Right lobe of liver (tissue), 6 donors: ENCODE measurements around the gene GIT2. TPM values are rescaled to one million over a fixed set of nuclear protein-coding genes. Genes with fewer than 3 reads are reported as not detected.
A peak's percentile ranks its signal among the peaks of the same experiment; 100 is the strongest.

Source experiments
- ATAC-seq, 4 donors: fragments of 200-7000 bp; cut with Tn5 transposase; one replicate each; pipeline ENCODE4 v1.9.1; 2020; ENCODE audit warnings: mild to moderate bottlenecking in 4 of 4, moderate library complexity in 4 of 4
- DNase-seq, 3 donors: peaks; one replicate each; pipeline ENCODE4 v3.0.0-alpha.2; 2020
- H3K27ac ChIP-seq, 3 donors: fragments of 200-600 bp; one replicate each; pipeline ENCODE4 v1.8.0; 2022
- H3K27me3 ChIP-seq, 2 donors: fragments of 200-600 bp; one replicate each; pipeline ENCODE4 v1.8.0; 2022
- H3K36me3 ChIP-seq, 4 donors: fragments of 200-600 bp; sonication (generic) in 1 of 4; one replicate each; pipeline versions ENCODE4 v1.5.1 to v1.8.0; 2017 to 2022; ENCODE audit warnings: control low read depth in 1 of 4
- H3K4me1 ChIP-seq, 4 donors: fragments of 200-600 bp; sonication (generic) in 1 of 4; one replicate each; pipeline versions ENCODE4 v1.5.1 to v1.8.0; 2017 to 2022; ENCODE audit warnings: control low read depth in 1 of 4
- H3K4me3 ChIP-seq, 3 donors: fragments of 200-600 bp; one replicate each; pipeline ENCODE4 v1.8.0; 2022
- H3K9me3 ChIP-seq, 4 donors: fragments of 200-600 bp; sonication (generic) in 1 of 4; one replicate each; pipeline versions ENCODE4 v1.5.1 to v1.8.0; 2017 to 2022; ENCODE audit warnings: control low read depth in 1 of 4
- POLR2A ChIP-seq: fragments of 450-650 bp; IDR thresholded peaks from one replicate; pipeline ENCODE4 v1.6.1; 2017; ENCODE audit warnings: antibody characterized with exemption, mild to moderate bottlenecking
- WGBS: methylation state at CpG from one replicate; pipeline ENCODE4 v1.1.6; 2018; ENCODE audit warnings: low coverage, low lambda C conversion rate; ENCODE audit not compliant: insufficient coverage; ENCODE audit errors: missing lambda C conversion rate; 5-methylcytosine and 5-hydroxymethylcytosine counted together
- intact Hi-C, 2 donors: fragments of 100-400 bp; cut with DNase I; formaldehyde crosslinking; loops; one replicate each; pipeline versions ENCODE4 v1.11.2 to v1.14.1; 2022
- total RNA-seq, 6 experiments: library from RNA; depleted of rRNA in 2 of 6; stranded (reverse); fragments of >200 nt in 2 of 6; fragmentation: NEBNext Ultra II Directional in 3 of 6; extraction: Animal tissue kit (Norgen Biotek cat#: 25700) in 3 of 6; gene quantifications; one replicate each; pipeline versions ENCODE4 v1.1.0 to v1.2.4, GENCODE V29; 2016 to 2023
- TF ChIP-seq, protein P1 (sequence below), 4 donors: fragments of 200-600 bp in 3 of 4; fragments of 450-650 bp in 1 of 4; IDR thresholded peaks; one replicate each; pipeline versions ENCODE4 v1.5.1 to v1.8.0; 2016 to 2022; ENCODE audit warnings: antibody characterized with exemption in 4 of 4, mild to moderate bottlenecking in 2 of 4
- donor health status: DM: no; HTN: yes; CAD: no.
- donor health status: DM: no; HTN: no; CAD: no.
- donor health status: DM: no; HTN: no; CAD: no.
- donor health status: DM: no; HTN: yes; CAD: no.
- donor health status: DM: no; HTN: yes; CAD: no.

The GIT2 gene
- total RNA-seq, 6 experiments from 2014 or later = 13.3 to 24.8 (median 16.8) TPM

DNA sequence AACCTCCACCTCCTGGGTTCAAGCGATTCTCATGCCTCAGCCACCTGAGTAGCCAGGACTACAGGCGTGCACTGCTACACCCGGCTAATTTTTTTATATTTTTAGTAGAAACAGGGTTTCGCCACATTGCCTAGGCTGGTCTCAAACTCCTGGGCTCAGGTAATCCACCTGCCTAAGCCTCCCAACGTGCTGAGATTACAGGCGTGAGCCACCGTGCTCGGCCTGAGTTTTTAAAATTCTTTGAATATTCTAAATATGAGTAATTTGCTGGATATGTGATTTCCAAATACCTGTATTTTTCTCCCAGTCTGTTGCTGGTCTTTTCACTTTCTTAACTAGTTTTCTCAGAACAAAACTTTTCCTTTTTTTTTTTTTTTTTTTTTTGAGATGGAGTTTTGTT, 27.4 kb downstream of the GIT2 start:
- no peak for TF ChIP-seq POLR2A
- TF ChIP-seq, protein P1, sequence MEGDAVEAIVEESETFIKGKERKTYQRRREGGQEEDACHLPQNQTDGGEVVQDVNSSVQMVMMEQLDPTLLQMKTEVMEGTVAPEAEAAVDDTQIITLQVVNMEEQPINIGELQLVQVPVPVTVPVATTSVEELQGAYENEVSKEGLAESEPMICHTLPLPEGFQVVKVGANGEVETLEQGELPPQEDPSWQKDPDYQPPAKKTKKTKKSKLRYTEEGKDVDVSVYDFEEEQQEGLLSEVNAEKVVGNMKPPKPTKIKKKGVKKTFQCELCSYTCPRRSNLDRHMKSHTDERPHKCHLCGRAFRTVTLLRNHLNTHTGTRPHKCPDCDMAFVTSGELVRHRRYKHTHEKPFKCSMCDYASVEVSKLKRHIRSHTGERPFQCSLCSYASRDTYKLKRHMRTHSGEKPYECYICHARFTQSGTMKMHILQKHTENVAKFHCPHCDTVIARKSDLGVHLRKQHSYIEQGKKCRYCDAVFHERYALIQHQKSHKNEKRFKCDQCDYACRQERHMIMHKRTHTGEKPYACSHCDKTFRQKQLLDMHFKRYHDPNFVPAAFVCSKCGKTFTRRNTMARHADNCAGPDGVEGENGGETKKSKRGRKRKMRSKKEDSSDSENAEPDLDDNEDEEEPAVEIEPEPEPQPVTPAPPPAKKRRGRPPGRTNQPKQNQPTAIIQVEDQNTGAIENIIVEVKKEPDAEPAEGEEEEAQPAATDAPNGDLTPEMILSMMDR (IDR thresholded peaks at IDR 0.05) = no peak
- 87% methylated on average over 8 of the region's 8 CpGs for WGBS
- Histone ChIP-seq H3K27ac (peak overlapping the region in 1 of 3 donors; percentile 75), H3K27me3 (no peaks in the 10 kb centered on the region), H3K9me3 (no peaks in the 10 kb centered on the region), H3K4me3 (no peak overlapping the region), H3K36me3 (peaks cover 0 to 38% (median 17%) of the 10 kb centered on the region in 4 donors), H3K4me1 (peaks cover 0 to 21% (median 0%) of the 10 kb centered on the region in 4 donors)
- DNase-seq = no peak
- intact Hi-C loops = no loop called here
- ATAC-seq = no peak

DNA sequence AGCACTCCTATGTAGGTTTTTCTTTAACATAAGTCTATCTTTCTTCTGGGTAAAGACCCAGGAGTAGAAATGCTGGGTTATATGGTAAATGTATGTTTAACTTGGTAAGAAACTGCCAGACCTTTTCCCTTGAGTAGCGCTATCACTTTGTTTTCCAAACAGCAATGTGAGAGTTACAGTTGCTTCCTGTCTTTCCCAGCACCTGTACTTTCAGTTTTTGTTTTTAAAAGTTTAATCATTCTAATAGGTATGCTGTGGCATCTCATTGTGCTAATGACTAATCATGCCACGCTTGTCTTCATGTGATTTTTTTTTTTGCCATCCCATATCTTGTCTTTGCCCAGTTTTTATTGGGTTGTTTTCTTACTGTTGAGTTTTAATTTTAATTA, 28.1 kb downstream of the GIT2 start:
- intact Hi-C loops = no loop called here
- WGBS = 35% methylated on average over 2 of the region's 2 CpGs
- Histone ChIP-seq H3K4me1 (peaks cover 0 to 15% (median 0%) of the 10 kb centered on the region in 4 donors), H3K36me3 (peaks cover 0 to 42% (median 17%) of the 10 kb centered on the region in 4 donors), H3K9me3 (no peaks in the 10 kb centered on the region), H3K4me3 (peak overlapping the region in 2 of 3 donors; percentile 0 to 2), H3K27me3 (no peaks in the 10 kb centered on the region), H3K27ac (peak overlapping the region; percentile 49 to 75 (median 69))
- TF ChIP-seq, protein P1 (IDR thresholded peaks at IDR 0.05) = no peak
- TF ChIP-seq POLR2A = no peak
- DNase-seq = no peak
- ATAC-seq = peak; percentile 61 to 77 (median 68)

DNA sequence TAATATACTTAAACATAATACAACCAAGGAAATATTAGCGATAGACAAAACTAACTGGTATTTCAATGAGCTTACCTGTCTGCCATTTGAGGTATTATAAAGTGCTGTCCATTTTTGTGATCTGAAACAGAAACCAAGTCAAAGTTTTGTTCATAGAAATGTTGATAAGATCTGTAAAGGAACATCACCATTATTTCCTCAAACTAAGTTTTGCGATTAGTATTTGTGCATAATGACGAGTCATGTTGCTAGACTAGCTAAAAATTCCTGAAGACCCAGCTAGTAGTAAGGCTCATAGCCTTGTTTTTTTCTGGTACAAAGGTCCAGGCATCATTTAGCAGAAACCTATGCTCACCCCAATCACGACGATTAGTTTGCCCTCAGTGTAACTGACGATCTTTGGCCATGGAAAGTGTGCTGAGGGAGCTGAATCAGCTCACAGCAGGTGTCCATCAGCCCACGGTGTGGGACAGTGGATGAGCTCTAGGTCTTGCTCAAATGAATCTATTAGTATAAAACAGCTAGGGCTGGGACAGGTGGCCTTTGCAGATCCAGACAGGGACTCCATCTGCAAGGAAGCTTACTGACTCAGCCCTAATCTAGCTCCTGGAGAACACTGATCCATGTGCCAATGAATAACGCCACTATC, 28.7 kb downstream of the GIT2 start:
- ATAC-seq = peak; percentile 85 to 93 (median 88)
- TF ChIP-seq, protein P1 (IDR thresholded peaks at IDR 0.05) = no peak
- TF ChIP-seq POLR2A = no peak
- Histone ChIP-seq H3K4me3 (peak overlapping the region in 2 of 3 donors; percentile 0 to 2), H3K36me3 (peaks cover 0 to 47% (median 16%) of the 10 kb centered on the region in 4 donors), H3K27ac (peak overlapping the region; percentile 49 to 75 (median 69)), H3K4me1 (peaks cover 0 to 15% (median 0%) of the 10 kb centered on the region in 4 donors), H3K9me3 (no peaks in the 10 kb centered on the region), H3K27me3 (no peaks in the 10 kb centered on the region)
- DNase-seq = peak; percentile 48 to 64 (median 64)
- intact Hi-C loops = no loop called here
- WGBS = 45% methylated on average over 8 of the region's 8 CpGs

DNA sequence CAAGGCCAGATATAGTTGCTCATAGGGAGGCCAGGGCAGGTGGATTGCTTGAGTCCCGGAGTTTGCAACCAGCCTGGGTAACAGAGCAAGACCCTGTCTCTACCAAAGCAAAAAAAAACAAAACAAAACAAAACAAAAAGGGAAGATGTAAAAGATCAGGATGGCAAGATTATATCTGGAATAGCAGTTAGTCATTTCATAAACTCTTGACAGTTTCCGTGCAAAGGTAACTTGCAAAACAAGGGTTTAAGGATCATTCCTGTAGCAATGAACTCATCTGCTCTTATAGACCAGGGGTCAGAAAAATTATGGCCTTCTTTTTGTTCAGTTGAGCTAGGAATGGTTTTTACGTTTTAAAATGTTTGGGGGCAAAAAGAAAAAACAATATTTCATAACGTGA, 29.6 kb downstream of the GIT2 start:
- no peaks in the 10 kb centered on the region for H3K9me3 ChIP-seq
- no peak for ATAC-seq
- H3K4me1 ChIP-seq = peaks cover 0 to 15% (median 0%) of the 10 kb centered on the region in 4 donors
- WGBS = 79% methylated on average over 4 of the region's 4 CpGs
- H3K27me3 ChIP-seq = no peaks in the 10 kb centered on the region
- no peak overlapping the region for H3K4me3 ChIP-seq
- TF ChIP-seq, protein P1 (IDR thresholded peaks at IDR 0.05) = no peak
- no peak for TF ChIP-seq POLR2A
- DNase-seq = no peak
- no peak overlapping the region for H3K27ac ChIP-seq
- H3K36me3 ChIP-seq = peaks cover 0 to 49% (median 15%) of the 10 kb centered on the region in 4 donors
- intact Hi-C loops = no loop called here
